ENCODE results near the gene LENG9.
"Not testable (repeated sequence)": the region's sequence is repeated elsewhere in the genome, so short reads cannot be mapped to it uniquely, and the experiment has no call there.

LENG9 gene

GRCh38 chr19:54470991-54471782, 7.6 kb upstream of the LENG9 start:
- H3K27ac ChIP-seq (ENCODE audit: extremely low read depth, low read depth, low read length) = no peak overlapping the region
- POLR2A ChIA-PET = interaction anchor here (1.5 kb wide), 1 partner anchor 40 kb away, joined by 3 read pairs; no protein-coding TSS in a partner anchor
- no peak overlapping the region for H3K4me3 ChIP-seq (ENCODE audit: low read depth, low read length)
- no peaks in the 10 kb centered on the region for H3K36me3 ChIP-seq (ENCODE audit: control insufficient read depth in 2 of 2, insufficient read depth in 1 of 2, low read length in 2 of 2)
- TF ChIP-seq ZNF629 (tag by site-specific recombination; IDR thresholded peaks at IDR 0.05) (no peak), ZNF530 (tag by site-specific recombination; IDR thresholded peaks at IDR 0.05; ENCODE audit: low read depth) (no peak), ZNF280D (tag by site-specific recombination; IDR thresholded peaks at IDR 0.05) (no peak), ZNF416 (tag by site-specific recombination; IDR thresholded peaks at IDR 0.05) (no peak), ZNF585B (tag by site-specific recombination; IDR thresholded peaks at IDR 0.05) (no peak), HOXC10 (CRISPR knock-in tag; IDR thresholded peaks at IDR 0.05) (no peak)
- CTCF ChIA-PET = interaction anchor here (0.6 to 3.7 kb wide), 3 partner anchors 9 to 619 kb away, joined by 3 to 34 read pairs (median 3); no protein-coding TSS in a partner anchor
- peaks cover 7% of the 10 kb centered on the region; the same call in 1 of the 2 replicates for H3K4me1 ChIP-seq (ENCODE audit: control insufficient read depth, insufficient read depth, low read length)
- no peaks in the 10 kb centered on the region for H3K9me3 ChIP-seq (ENCODE audit: control insufficient read depth, insufficient read depth, low read depth, low read length)

- Histone ChIP-seq H3K36me3 (ENCODE audit: control insufficient read depth in 2 of 2, insufficient read depth in 1 of 2, low read length in 2 of 2) (no peaks in the 10 kb centered on the region), H3K27ac (ENCODE audit: extremely low read depth, low read depth, low read length) (no peak overlapping the region), H3K4me1 (ENCODE audit: control insufficient read depth, insufficient read depth, low read length) (peaks cover 7% of the 10 kb centered on the region; the same call in 1 of the 2 replicates), H3K4me3 (ENCODE audit: low read depth, low read length) (no peak overlapping the region), H3K9me3 (ENCODE audit: control insufficient read depth, insufficient read depth, low read depth, low read length) (no peaks in the 10 kb centered on the region)
- TF ChIP-seq PRDM1 (tag by site-specific recombination; IDR thresholded peaks at IDR 0.05) (peak; percentile 87), ZNF768 (tag by site-specific recombination; IDR thresholded peaks at IDR 0.05) (peak; percentile 76), MEIS1 (CRISPR knock-in tag; IDR thresholded peaks at IDR 0.05; ENCODE audit: borderline replicate concordance) (no peak), ZNF366 (tag by site-specific recombination; conservative IDR thresholded peaks at IDR 0.05) (peak; percentile 95)
- POLR2A ChIA-PET = interaction anchor here (1.5 kb wide), 1 partner anchor 40 kb away, joined by 3 read pairs; no protein-coding TSS in a partner anchor
- CTCF ChIA-PET = interaction anchor here (0.7 to 3.7 kb wide), 2 partner anchors 10 to 81 kb away, joined by 3 to 34 read pairs; no protein-coding TSS in a partner anchor
Measured at GRCh38 chr19:54470276-54470887, 6.8 kb upstream of the LENG9 start.

GRCh38 chr19:54469496-54469934, 5.9 kb upstream of the LENG9 start:
- no peak overlapping the region for H3K27ac ChIP-seq (ENCODE audit: extremely low read depth, low read depth, low read length)
- H3K9me3 ChIP-seq (ENCODE audit: control insufficient read depth, insufficient read depth, low read depth, low read length) = no peaks in the 10 kb centered on the region
- H3K4me3 ChIP-seq (ENCODE audit: low read depth, low read length) = no peak overlapping the region
- TF ChIP-seq ZNF391 (tag by site-specific recombination; IDR thresholded peaks at IDR 0.05; ENCODE audit: borderline replicate concordance, low read depth) = no peak
- TF ChIP-seq ZNF768 (tag by site-specific recombination; IDR thresholded peaks at IDR 0.05) = 0 out of 2 replicates have a peak, but pooled peaks have one; percentile 37
- H3K36me3 ChIP-seq (ENCODE audit: control insufficient read depth in 2 of 2, insufficient read depth in 1 of 2, low read length in 2 of 2) = no peaks in the 10 kb centered on the region
- ChIA-PET CTCF (interaction anchor here (0.7 to 3.7 kb wide), 3 partner anchors 11 to 1202 kb away, joined by 3 to 34 read pairs (median 5); no protein-coding TSS in a partner anchor), POLR2A (interaction anchor here (1.0 to 1.5 kb wide), 2 partner anchors 37 to 39 kb away, joined by 3 read pairs; no protein-coding TSS in a partner anchor)
- peaks cover 7% of the 10 kb centered on the region; the same call in 1 of the 2 replicates for H3K4me1 ChIP-seq (ENCODE audit: control insufficient read depth, insufficient read depth, low read length)

- H3K27ac ChIP-seq (ENCODE audit: extremely low read depth, low read depth, low read length); H3K4me3 ChIP-seq (ENCODE audit: low read depth, low read length); H3K4me1 ChIP-seq (ENCODE audit: control insufficient read depth, insufficient read depth, low read length); H3K9me3 ChIP-seq (ENCODE audit: control insufficient read depth, insufficient read depth, low read depth, low read length); CTCF ChIA-PET: not testable (repeated sequence)
- POLR2A ChIA-PET = interaction anchor here (0.6 to 1.6 kb wide), 2 partner anchors 17 to 22 kb away, joined by 4 to 10 read pairs; partner anchors contain the start of gene LENG8
- H3K36me3 ChIP-seq (ENCODE audit: control insufficient read depth in 2 of 2, insufficient read depth in 1 of 2, low read length in 2 of 2) = peaks cover 10 to 15% of the 10 kb centered on the region in 2 experiments
Measured at GRCh38 chr19:54466110-54466480, 2.5 kb upstream of the LENG9 start.
